ENCODE data around the gene HLA-DMB. TPM values are rescaled to one million over a fixed set of nuclear protein-coding genes. Genes with fewer than 3 reads are reported as not detected.

The HLA-DMB gene
- total and polyA plus RNA-seq, 3 experiments from 2014 or later = 4.3 to 25.6 (median 5.3) TPM

GRCh38 chr6:32933661-32934085, 7.2 kb downstream of the HLA-DMB start:
- H3K9me3 ChIP-seq (ENCODE audit: low read length) = no peaks in the 10 kb centered on the region
- no peaks in the 10 kb centered on the region for H3K27me3 ChIP-seq (ENCODE audit: insufficient read depth, low read length, poor library complexity, severe bottlenecking)
- DNase-seq = peak; percentile 60 to 84 (median 68)
- peaks cover 0 to 2% of the 10 kb centered on the region in 2 donors for H3K27me3 Mint-ChIP-seq
- no peaks in the 10 kb centered on the region for H3K9me3 Mint-ChIP-seq
- H3K27ac ChIP-seq (ENCODE audit: low read depth, low read length) = no peak overlapping the region
- peaks cover 6 to 10% (median 7%) of the 10 kb centered on the region in 3 donors for H3K4me1 Mint-ChIP-seq
- H3K27ac Mint-ChIP-seq = peak overlapping the region in 1 of 8 donors; percentile 24
- H3K4me1 ChIP-seq (ENCODE audit: insufficient read depth, low read length) = no peaks in the 10 kb centered on the region
- no peak overlapping the region for H3K4me3 Mint-ChIP-seq
- no peaks in the 10 kb centered on the region for H3K36me3 ChIP-seq (ENCODE audit: insufficient read depth, low read length)
- ChIA-PET POLR2A (interaction anchor here (0.6 to 2.1 kb wide), 10 partner anchors 12 to 856 kb away, joined by 3 to 23 read pairs (median 4); partner anchors contain the start of gene HLA-DMA), CTCF (interaction anchor here (0.6 to 7.1 kb wide), 23 partner anchors 10 to 184 kb away, joined by 3 to 162 read pairs (median 4); partner anchors contain the start of genes BRD2, HLA-DMA, PSMB9 and TAP1)
- peaks cover 7 to 25% (median 9%) of the 10 kb centered on the region in 3 donors for H3K36me3 Mint-ChIP-seq
- H3K4me3 ChIP-seq (ENCODE audit: low read length) = no peak overlapping the region

GRCh38 chr6:32932132-32932868, 8.5 kb downstream of the HLA-DMB start:
- no peaks in the 10 kb centered on the region for H3K4me1 ChIP-seq (ENCODE audit: insufficient read depth, low read length)

GRCh38 chr6:32931211-32931610, 9.6 kb downstream of the HLA-DMB start:
- Mint-ChIP-seq H3K4me3 (no peak overlapping the region), H3K27ac (peak overlapping the region in 1 of 8 donors; percentile 39), H3K4me1 (peaks cover 5 to 7% (median 6%) of the 10 kb centered on the region in 3 donors), H3K36me3 (peaks cover 2 to 6% (median 5%) of the 10 kb centered on the region in 3 donors), H3K27me3 (peaks cover 0 to 1% of the 10 kb centered on the region in 2 donors), H3K9me3 (no peaks in the 10 kb centered on the region)
- POLR2A ChIA-PET = no interaction called here
- Histone ChIP-seq H3K4me3 (ENCODE audit: low read length) (no peak overlapping the region), H3K27ac (ENCODE audit: low read depth, low read length) (no peak overlapping the region), H3K9me3 (ENCODE audit: low read length) (no peaks in the 10 kb centered on the region), H3K4me1 (ENCODE audit: insufficient read depth, low read length) (no peaks in the 10 kb centered on the region), H3K36me3 (ENCODE audit: insufficient read depth, low read length) (no peaks in the 10 kb centered on the region), H3K27me3 (ENCODE audit: insufficient read depth, low read length, poor library complexity, severe bottlenecking) (no peaks in the 10 kb centered on the region)
- no peak for DNase-seq
- CTCF ChIA-PET = interaction anchor here (1.4 to 3.9 kb wide), 4 partner anchors 22 to 53 kb away, joined by 5 to 98 read pairs (median 53); partner anchors contain the start of genes BRD2 and HLA-DMA

More at GRCh38 chr6:32932132-32932868, 8.5 kb downstream of the HLA-DMB start:
- H3K4me1 Mint-ChIP-seq = peaks cover 5 to 7% (median 6%) of the 10 kb centered on the region in 3 donors
- no peak overlapping the region for H3K4me3 Mint-ChIP-seq
- Histone ChIP-seq H3K9me3 (ENCODE audit: low read length) (no peaks in the 10 kb centered on the region), H3K4me3 (ENCODE audit: low read length) (no peak overlapping the region), H3K27ac (ENCODE audit: low read depth, low read length) (no peak overlapping the region), H3K27me3 (ENCODE audit: insufficient read depth, low read length, poor library complexity, severe bottlenecking) (no peaks in the 10 kb centered on the region), H3K36me3 (ENCODE audit: insufficient read depth, low read length) (no peaks in the 10 kb centered on the region)
- DNase-seq = no peak
- H3K27me3 Mint-ChIP-seq = peaks cover 0 to 2% of the 10 kb centered on the region in 2 donors
- H3K9me3 Mint-ChIP-seq = no peaks in the 10 kb centered on the region
- peaks cover 7 to 14% (median 9%) of the 10 kb centered on the region in 3 donors for H3K36me3 Mint-ChIP-seq
- ChIA-PET CTCF (interaction anchor here (1.1 to 7.1 kb wide), 9 partner anchors 11 to 60 kb away, joined by 3 to 162 read pairs (median 21); partner anchors contain the start of genes BRD2 and HLA-DMA), POLR2A (no interaction called here)
- H3K27ac Mint-ChIP-seq = peak overlapping the region in 1 of 8 donors; percentile 81

- peaks cover 2 to 16% of the 10 kb centered on the region in 2 donors for H3K27me3 Mint-ChIP-seq
- Histone ChIP-seq H3K4me1 (ENCODE audit: insufficient read depth, low read length) (no peaks in the 10 kb centered on the region), H3K9me3 (ENCODE audit: low read length) (no peaks in the 10 kb centered on the region), H3K27ac (ENCODE audit: low read depth, low read length) (no peak overlapping the region), H3K27me3 (ENCODE audit: insufficient read depth, low read length, poor library complexity, severe bottlenecking) (peaks cover 4% of the 10 kb centered on the region), H3K4me3 (ENCODE audit: low read length) (no peak overlapping the region), H3K36me3 (ENCODE audit: insufficient read depth, low read length) (no peaks in the 10 kb centered on the region)
- no peak for DNase-seq
- no peaks in the 10 kb centered on the region for H3K4me1 Mint-ChIP-seq
- H3K9me3 Mint-ChIP-seq = no peaks in the 10 kb centered on the region
- H3K27ac Mint-ChIP-seq = no peak overlapping the region
- POLR2A ChIA-PET = no interaction called here
- CTCF ChIA-PET = no interaction called here
- peaks cover 0 to 2% (median 0%) of the 10 kb centered on the region in 3 donors for H3K36me3 Mint-ChIP-seq
- H3K4me3 Mint-ChIP-seq = no peak overlapping the region
These were observed 18.7 kb downstream of the HLA-DMB start for GRCh38 chr6:32922083-32922482.

- Histone ChIP-seq H3K36me3 (ENCODE audit: insufficient read depth, low read length) (no peaks in the 10 kb centered on the region), H3K4me3 (ENCODE audit: low read length) (no peak overlapping the region), H3K27ac (ENCODE audit: low read depth, low read length) (no peak overlapping the region), H3K4me1 (ENCODE audit: insufficient read depth, low read length) (no peaks in the 10 kb centered on the region), H3K27me3 (ENCODE audit: insufficient read depth, low read length, poor library complexity, severe bottlenecking) (peaks cover 4% of the 10 kb centered on the region), H3K9me3 (ENCODE audit: low read length) (no peaks in the 10 kb centered on the region)
- CTCF ChIA-PET = interaction anchor here (1.4 kb wide), 1 partner anchor 82 kb away, joined by 5 read pairs; the partner anchor contains the start of gene TAP2
- no peak for DNase-seq
- H3K27me3 Mint-ChIP-seq = peaks cover 2 to 16% of the 10 kb centered on the region in 2 donors
- peaks cover 0 to 2% (median 0%) of the 10 kb centered on the region in 3 donors for H3K36me3 Mint-ChIP-seq
- POLR2A ChIA-PET = no interaction called here
- no peak overlapping the region for H3K27ac Mint-ChIP-seq
- H3K4me3 Mint-ChIP-seq = no peak overlapping the region
- no peaks in the 10 kb centered on the region for H3K9me3 Mint-ChIP-seq
- H3K4me1 Mint-ChIP-seq = no peaks in the 10 kb centered on the region
These were observed 20.1 kb downstream of the HLA-DMB start for GRCh38 chr6:32920715-32921114.

- CTCF ChIA-PET = interaction anchor here (1.2 kb wide), 1 partner anchor 27 kb away, joined by 3 read pairs; no protein-coding TSS in a partner anchor
- Mint-ChIP-seq H3K27ac (peak overlapping the region in 1 of 8 donors; percentile 13), H3K36me3 (peaks cover 0 to 5% (median 0%) of the 10 kb centered on the region in 3 donors), H3K27me3 (peaks cover 11 to 28% of the 10 kb centered on the region in 2 donors), H3K4me1 (no peaks in the 10 kb centered on the region), H3K4me3 (no peak overlapping the region), H3K9me3 (no peaks in the 10 kb centered on the region)
- no peaks in the 10 kb centered on the region for H3K36me3 ChIP-seq (ENCODE audit: insufficient read depth, low read length)
- peaks cover 5% of the 10 kb centered on the region for H3K27me3 ChIP-seq (ENCODE audit: insufficient read depth, low read length, poor library complexity, severe bottlenecking)
- H3K4me3 ChIP-seq (ENCODE audit: low read length) = no peak overlapping the region
- no peak overlapping the region for H3K27ac ChIP-seq (ENCODE audit: low read depth, low read length)
- POLR2A ChIA-PET = no interaction called here
- H3K9me3 ChIP-seq (ENCODE audit: low read length) = no peaks in the 10 kb centered on the region
- H3K4me1 ChIP-seq (ENCODE audit: insufficient read depth, low read length) = no peaks in the 10 kb centered on the region
- DNase-seq = no peak
These were observed 27.9 kb downstream of the HLA-DMB start for GRCh38 chr6:32912951-32913350.

GRCh38 chr6:32908897-32909296, 31.9 kb downstream of the HLA-DMB start:
- Mint-ChIP-seq H3K9me3 (no peaks in the 10 kb centered on the region), H3K27me3 (peaks cover 8 to 19% of the 10 kb centered on the region in 2 donors), H3K4me3 (no peak overlapping the region), H3K4me1 (no peaks in the 10 kb centered on the region), H3K27ac (no peak overlapping the region), H3K36me3 (peaks cover 0 to 5% (median 0%) of the 10 kb centered on the region in 3 donors)
- DNase-seq = no peak
- Histone ChIP-seq H3K4me3 (ENCODE audit: low read length) (no peak overlapping the region), H3K4me1 (ENCODE audit: insufficient read depth, low read length) (no peaks in the 10 kb centered on the region), H3K36me3 (ENCODE audit: insufficient read depth, low read length) (no peaks in the 10 kb centered on the region), H3K9me3 (ENCODE audit: low read length) (no peaks in the 10 kb centered on the region), H3K27ac (ENCODE audit: low read depth, low read length) (no peak overlapping the region), H3K27me3 (ENCODE audit: insufficient read depth, low read length, poor library complexity, severe bottlenecking) (no peaks in the 10 kb centered on the region)
- POLR2A ChIA-PET = no interaction called here
- CTCF ChIA-PET = interaction anchor here (1.0 to 1.7 kb wide), 2 partner anchors 44 to 76 kb away, joined by 3 read pairs; partner anchors contain the start of gene HLA-DMA

GRCh38 chr6:32906539-32906938, 34.3 kb downstream of the HLA-DMB start:
- H3K27me3 ChIP-seq (ENCODE audit: insufficient read depth, low read length, poor library complexity, severe bottlenecking) = no peaks in the 10 kb centered on the region
- H3K4me3 Mint-ChIP-seq = no peak overlapping the region
- H3K27ac Mint-ChIP-seq = no peak overlapping the region
- no peaks in the 10 kb centered on the region for H3K4me1 Mint-ChIP-seq
- peaks cover 2 to 5% of the 10 kb centered on the region in 2 donors for H3K27me3 Mint-ChIP-seq
- no peaks in the 10 kb centered on the region for H3K9me3 ChIP-seq (ENCODE audit: low read length)
- no peak overlapping the region for H3K4me3 ChIP-seq (ENCODE audit: low read length)
- peaks cover 0 to 3% (median 1%) of the 10 kb centered on the region in 3 donors for H3K36me3 Mint-ChIP-seq
- no peaks in the 10 kb centered on the region for H3K9me3 Mint-ChIP-seq
- no peaks in the 10 kb centered on the region for H3K4me1 ChIP-seq (ENCODE audit: insufficient read depth, low read length)
- no peaks in the 10 kb centered on the region for H3K36me3 ChIP-seq (ENCODE audit: insufficient read depth, low read length)
- no peak overlapping the region for H3K27ac ChIP-seq (ENCODE audit: low read depth, low read length)
- POLR2A ChIA-PET = no interaction called here
- no peak for DNase-seq
- CTCF ChIA-PET = interaction anchor here (1.0 to 2.8 kb wide), 3 partner anchors 21 to 78 kb away, joined by 3 to 20 read pairs (median 4); partner anchors contain the start of gene HLA-DMA
